NCI-H69 (cell line): Measurements from ENCODE around the gene QRFP.

Experiments
- DNase-seq: peaks from one replicate; lab custom pipeline; 2025; lab: John Stamatoyannopoulos, UW

The QRFP gene

GRCh38 chr9:130933114-130934046 lies 36.8 kb upstream of the QRFP start:
- DNase-seq = peak; percentile 29

GRCh38 chr9:130932255-130933079 lies 35.9 kb upstream of the QRFP start:
- DNase-seq = no peak

- DNase-seq = no peak
Observed at GRCh38 chr9:130931508-130932254, 35.1 kb upstream of the QRFP start.

- DNase-seq = no peak
Observed at GRCh38 chr9:130930804-130931349, 34.3 kb upstream of the QRFP start.

GRCh38 chr9:130930132-130930803 lies 33.7 kb upstream of the QRFP start:
- no peak for DNase-seq

GRCh38 chr9:130929571-130930038 lies 33.0 kb upstream of the QRFP start:
- no peak for DNase-seq

- DNase-seq = peak; percentile 97
Observed at GRCh38 chr9:130927995-130928900, 31.6 kb upstream of the QRFP start.

GRCh38 chr9:130927338-130927737 lies 30.7 kb upstream of the QRFP start:
- DNase-seq = peak; percentile 88

- DNase-seq = no peak
Observed at GRCh38 chr9:130925050-130925678, 28.6 kb upstream of the QRFP start.

GRCh38 chr9:130924448-130924788 lies 27.8 kb upstream of the QRFP start:
- no peak for DNase-seq

GRCh38 chr9:130923611-130924447 lies 27.2 kb upstream of the QRFP start:
- no peak for DNase-seq

GRCh38 chr9:130922893-130923610 lies 26.4 kb upstream of the QRFP start:
- no peak for DNase-seq

- no peak for DNase-seq
Observed at GRCh38 chr9:130921989-130922892, 25.6 kb upstream of the QRFP start.

GRCh38 chr9:130921300-130921988 lies 24.8 kb upstream of the QRFP start:
- no peak for DNase-seq

GRCh38 chr9:130920762-130921299 lies 24.2 kb upstream of the QRFP start:
- no peak for DNase-seq

GRCh38 chr9:130920233-130920632 lies 23.6 kb upstream of the QRFP start:
- no peak for DNase-seq
